HL-60 (cell line): ENCODE measurements around the gene CAV3.

Experiments used
- CTCF ChIP-seq: IDR thresholded peaks from one replicate; pipeline ENCODE4 v1.5.1; 2011; ENCODE audit warnings: low read length, control low read depth, inconsistent platforms; ENCODE audit not compliant: insufficient read depth
- GABPA ChIP-seq: IDR thresholded peaks from 2 replicates; pipeline ENCODE4 v1.6.1; 2012; ENCODE audit warnings: low read depth

- TF ChIP-seq CTCF (no peak), GABPA (no peak)
Measured at GRCh38 chr3:8794247-8794646, 60.6 kb downstream of the CAV3 start.
